NOMO-1 treated with DMSO at 0.1 percent for 48 hours (cell line): ENCODE data around the gene CYB561D1.
A peak's percentile ranks its signal among the peaks of the same experiment; 100 is the strongest.

Experiments
- DNase-seq: peaks from one replicate; lab custom pipeline; 2025; ENCODE audit not compliant: unreplicated experiment; lab: John Stamatoyannopoulos, UW

CYB561D1 gene

GRCh38 chr1:109527846-109528695 lies 34.2 kb downstream of the CYB561D1 start:
- no peak for DNase-seq

GRCh38 chr1:109528712-109529111 lies 34.8 kb downstream of the CYB561D1 start:
- DNase-seq: no peak

- DNase-seq: no peak
Measured at GRCh38 chr1:109529881-109530456, 36.1 kb downstream of the CYB561D1 start.

- no peak for DNase-seq
Measured at GRCh38 chr1:109530457-109531087, 36.7 kb downstream of the CYB561D1 start.

GRCh38 chr1:109531380-109531779 lies 37.5 kb downstream of the CYB561D1 start:
- no peak for DNase-seq

GRCh38 chr1:109531826-109532364 lies 38.0 kb downstream of the CYB561D1 start:
- DNase-seq: no peak

- DNase-seq: peak; percentile 69
Measured at GRCh38 chr1:109532365-109533136, 38.7 kb downstream of the CYB561D1 start.

- no peak for DNase-seq
Measured at GRCh38 chr1:109534307-109534858, 40.5 kb downstream of the CYB561D1 start.

GRCh38 chr1:109535481-109535880 lies 41.6 kb downstream of the CYB561D1 start:
- no peak for DNase-seq

GRCh38 chr1:109535971-109536491 lies 42.1 kb downstream of the CYB561D1 start:
- no peak for DNase-seq

GRCh38 chr1:109537450-109538178 lies 43.7 kb downstream of the CYB561D1 start:
- DNase-seq: no peak

- DNase-seq: no peak
Measured at GRCh38 chr1:109538827-109539555, 45.1 kb downstream of the CYB561D1 start.

GRCh38 chr1:109539676-109540075 lies 45.8 kb downstream of the CYB561D1 start, which contains the start of gene GPR61:
GPR61 (plus strand) TSS chr1:109539872; CDS start chr1:109543023, 3,151 bp downstream.
- no peak for DNase-seq

- DNase-seq: no peak
Measured at GRCh38 chr1:109541102-109541501, 47.2 kb downstream of the CYB561D1 start.

- no peak for DNase-seq
Measured at GRCh38 chr1:109542657-109543056, 48.8 kb downstream of the CYB561D1 start.

GRCh38 chr1:109543283-109543987 lies 49.5 kb downstream of the CYB561D1 start:
- no peak for DNase-seq

- no peak for DNase-seq
Measured at GRCh38 chr1:109543988-109544735, 50.3 kb downstream of the CYB561D1 start.
